ENCODE measurements around the gene MSI2. TPM values are rescaled to one million over a fixed set of nuclear protein-coding genes. Genes with fewer than 3 reads are reported as not detected.

MSI2 gene
- total RNA-seq, 1 donor from 2014 or later = 67.9 TPM

DNA sequence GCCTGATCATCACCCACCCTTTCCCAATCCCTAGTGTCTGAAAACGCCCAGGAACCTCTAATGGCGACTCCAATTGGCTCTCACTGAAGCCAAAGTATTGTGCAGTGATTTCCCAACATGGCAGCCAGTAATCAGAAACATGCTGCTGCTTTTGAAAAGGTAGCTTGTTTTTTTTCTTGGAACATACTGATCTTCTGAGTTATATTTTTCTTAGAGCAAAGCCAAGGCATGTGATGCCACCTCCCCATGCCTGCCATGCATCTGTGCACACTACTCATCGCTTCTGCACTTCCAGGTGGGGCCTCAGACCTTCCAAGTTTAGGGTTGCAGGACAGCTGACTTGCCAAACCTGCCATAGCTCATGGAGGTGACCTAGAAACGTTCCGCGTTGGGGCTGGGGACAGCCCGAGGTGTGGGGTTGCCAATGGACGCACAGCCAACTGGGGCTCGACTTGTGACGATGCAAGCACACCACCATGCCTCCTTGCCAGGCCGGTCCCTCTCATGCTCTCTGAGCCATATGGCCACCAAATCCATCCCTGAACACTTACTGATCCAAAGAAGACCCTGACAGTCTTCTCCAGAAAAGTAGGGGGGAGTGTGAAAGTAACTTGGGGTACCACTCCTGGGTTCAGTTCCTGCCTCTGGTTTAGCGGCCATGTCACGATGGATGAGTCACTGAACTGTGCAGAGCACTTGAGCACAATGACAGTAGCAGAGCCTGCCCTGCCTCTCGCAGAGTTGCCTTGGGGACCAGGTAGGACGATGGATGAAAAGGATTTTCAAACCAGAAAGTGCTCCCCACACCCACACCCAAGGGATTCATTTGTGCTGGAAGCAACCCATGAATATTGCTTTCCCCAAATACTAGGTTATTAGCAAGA, 333.1 kb downstream of the MSI2 start:
- peaks cover 30% of the 10 kb centered on the region for H4K20me1 ChIP-seq (ENCODE audit: insufficient read depth, low read length)
- no peak overlapping the region for H3K9ac ChIP-seq (ENCODE audit: low read length)
- FAIRE-seq (no peak), DNase-seq (ENCODE audit: low read depth) (no peak)
- no peak overlapping the region for H3K4me2 ChIP-seq (ENCODE audit: low read length)
- H3K4me3 ChIP-seq (ENCODE audit: insufficient read depth, low read depth, low read length) = no peak overlapping the region
- no peaks in the 10 kb centered on the region for H3K79me2 ChIP-seq (ENCODE audit: insufficient read depth, low read length)
- H3K27ac ChIP-seq (ENCODE audit: low read depth, low read length) = no peak overlapping the region
- H2AFZ ChIP-seq (ENCODE audit: low read depth, low read length) = no peak overlapping the region
- Mint-ChIP-seq H3K27me3 (ENCODE audit: low read depth, unreplicated experiment) (no peaks in the 10 kb centered on the region), H3K4me3 (ENCODE audit: unreplicated experiment) (no peak overlapping the region), H3K4me1 (ENCODE audit: low read depth, unreplicated experiment) (peaks cover 7% of the 10 kb centered on the region), H3K36me3 (ENCODE audit: low read depth, unreplicated experiment) (peaks cover 3% of the 10 kb centered on the region), H3K27ac (ENCODE audit: unreplicated experiment) (no peak overlapping the region), H3K9me3 (ENCODE audit: unreplicated experiment) (no peaks in the 10 kb centered on the region)
- H3K4me1 ChIP-seq (ENCODE audit: insufficient read depth, low read length) = peaks cover 7% of the 10 kb centered on the region
- H3K27me3 ChIP-seq (ENCODE audit: insufficient read depth, low read length) = no peaks in the 10 kb centered on the region
- no peaks in the 10 kb centered on the region for H3K9me3 ChIP-seq (ENCODE audit: insufficient read depth, low read depth, low read length)
- TF ChIP-seq, protein P1, sequence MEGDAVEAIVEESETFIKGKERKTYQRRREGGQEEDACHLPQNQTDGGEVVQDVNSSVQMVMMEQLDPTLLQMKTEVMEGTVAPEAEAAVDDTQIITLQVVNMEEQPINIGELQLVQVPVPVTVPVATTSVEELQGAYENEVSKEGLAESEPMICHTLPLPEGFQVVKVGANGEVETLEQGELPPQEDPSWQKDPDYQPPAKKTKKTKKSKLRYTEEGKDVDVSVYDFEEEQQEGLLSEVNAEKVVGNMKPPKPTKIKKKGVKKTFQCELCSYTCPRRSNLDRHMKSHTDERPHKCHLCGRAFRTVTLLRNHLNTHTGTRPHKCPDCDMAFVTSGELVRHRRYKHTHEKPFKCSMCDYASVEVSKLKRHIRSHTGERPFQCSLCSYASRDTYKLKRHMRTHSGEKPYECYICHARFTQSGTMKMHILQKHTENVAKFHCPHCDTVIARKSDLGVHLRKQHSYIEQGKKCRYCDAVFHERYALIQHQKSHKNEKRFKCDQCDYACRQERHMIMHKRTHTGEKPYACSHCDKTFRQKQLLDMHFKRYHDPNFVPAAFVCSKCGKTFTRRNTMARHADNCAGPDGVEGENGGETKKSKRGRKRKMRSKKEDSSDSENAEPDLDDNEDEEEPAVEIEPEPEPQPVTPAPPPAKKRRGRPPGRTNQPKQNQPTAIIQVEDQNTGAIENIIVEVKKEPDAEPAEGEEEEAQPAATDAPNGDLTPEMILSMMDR (IDR thresholded peaks at IDR 0.05; ENCODE audit: insufficient read depth, low read depth, low read length) = no peak
- TF ChIP-seq EZH2 (IDR thresholded peaks at IDR 0.05; ENCODE audit: insufficient read depth, low read length) = no peak
- H3K36me3 ChIP-seq (ENCODE audit: insufficient read depth, low read length) = no peaks in the 10 kb centered on the region

DNA sequence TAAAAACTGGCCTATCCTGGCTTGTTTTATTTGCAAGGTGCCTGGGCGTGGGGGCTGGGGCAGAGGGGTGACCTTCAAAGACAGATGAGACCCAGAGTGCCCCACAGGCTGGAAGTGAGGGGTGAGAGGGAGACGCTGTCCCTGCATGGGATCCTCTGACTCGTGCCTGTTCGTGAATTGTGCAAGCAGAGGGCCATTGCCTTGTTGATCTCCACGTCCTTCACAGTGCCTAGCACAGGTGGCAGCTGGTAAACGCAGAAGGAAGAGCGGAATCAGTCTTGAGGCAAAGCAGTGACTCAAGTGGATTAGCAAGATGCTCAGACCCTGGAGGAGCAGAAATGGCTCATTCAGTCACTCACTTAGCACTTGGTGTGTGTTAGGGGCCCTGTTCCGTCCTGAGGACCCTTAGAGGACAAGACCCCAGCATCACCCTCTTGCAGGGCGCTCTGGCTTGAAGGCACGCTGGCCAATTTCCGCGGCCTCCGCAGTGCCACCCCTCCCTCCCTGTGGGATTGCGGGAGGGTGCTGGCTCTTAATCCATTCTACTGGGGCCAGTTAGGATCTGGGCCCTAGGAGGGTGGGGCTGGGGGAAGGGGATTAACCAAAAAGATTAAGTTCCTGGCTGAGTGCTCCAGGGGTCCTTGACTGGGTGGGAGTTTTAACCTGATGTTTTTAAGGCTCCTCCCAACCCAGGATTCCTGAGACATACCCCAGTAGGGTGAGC, 337.6 kb downstream of the MSI2 start:
- H3K4me3 ChIP-seq (ENCODE audit: insufficient read depth, low read depth, low read length) = no peak overlapping the region
- no peak for FAIRE-seq
- H3K4me1 Mint-ChIP-seq (ENCODE audit: low read depth, unreplicated experiment) = no peaks in the 10 kb centered on the region

More for the DNA sequence above, 337.6 kb downstream of the MSI2 start:
- Mint-ChIP-seq H3K9me3 (ENCODE audit: unreplicated experiment) (peaks cover 2% of the 10 kb centered on the region), H3K27ac (ENCODE audit: unreplicated experiment) (no peak overlapping the region), H3K27me3 (ENCODE audit: low read depth, unreplicated experiment) (no peaks in the 10 kb centered on the region), H3K4me3 (ENCODE audit: unreplicated experiment) (no peak overlapping the region), H3K36me3 (ENCODE audit: low read depth, unreplicated experiment) (peaks cover 9% of the 10 kb centered on the region)
- Histone ChIP-seq H3K27me3 (ENCODE audit: insufficient read depth, low read length) (no peaks in the 10 kb centered on the region), H3K9ac (ENCODE audit: low read length) (no peak overlapping the region), H3K27ac (ENCODE audit: low read depth, low read length) (no peak overlapping the region), H3K9me3 (ENCODE audit: insufficient read depth, low read depth, low read length) (peaks cover 2% of the 10 kb centered on the region), H3K4me1 (ENCODE audit: insufficient read depth, low read length) (peaks cover 2% of the 10 kb centered on the region), H3K4me2 (ENCODE audit: low read length) (no peak overlapping the region), H3K79me2 (ENCODE audit: insufficient read depth, low read length) (no peaks in the 10 kb centered on the region), H4K20me1 (ENCODE audit: insufficient read depth, low read length) (peaks cover 17% of the 10 kb centered on the region), H3K36me3 (ENCODE audit: insufficient read depth, low read length) (no peaks in the 10 kb centered on the region), H2AFZ (ENCODE audit: low read depth, low read length) (no peak overlapping the region)
- no peak for DNase-seq (ENCODE audit: low read depth)
- no peak for TF ChIP-seq EZH2 (IDR thresholded peaks at IDR 0.05; ENCODE audit: insufficient read depth, low read length)
- TF ChIP-seq, protein P1 (IDR thresholded peaks at IDR 0.05; ENCODE audit: insufficient read depth, low read depth, low read length) = no peak
